Vein endothelial cell (primary cell): ENCODE results near the gene PAPPA2. TPM values are rescaled to one million over a fixed set of nuclear protein-coding genes. Genes with fewer than 3 reads are reported as not detected.

Experiments used
- total RNA-seq: library from RNA; depleted of rRNA; stranded (reverse); fragments of >200 nt; gene quantifications from 2 replicates; pipeline ENCODE4 v1.2.3, GENCODE V29; 2012

PAPPA2 gene
- total RNA-seq: 0.29 and 0.65 TPM in 2 replicates

GRCh38 chr1:176462674-176463378 is at the start of gene PAPPA2:
TSS of gene PAPPA2 (plus strand) at chr1:176463175. CDS start at chr1:176556323, 93,148 bp downstream.

